IPS DF 4.7 (cell line): Measurements from ENCODE around the gene CREBBP.

Experiments
- DNase-seq: peaks from one replicate; pipeline ENCODE4 v3.0.0-alpha.2; 2013; ENCODE audit warnings: low spot score; ENCODE audit errors: extremely low read depth

CREBBP gene

GRCh38 chr16:3736116-3736515 lies 144.4 kb downstream of the CREBBP start:
- DNase-seq, result no peak

GRCh38 chr16:3735541-3735940 lies 145.0 kb downstream of the CREBBP start:
- no peak for DNase-seq

GRCh38 chr16:3734758-3735221 lies 145.7 kb downstream of the CREBBP start:
- DNase-seq, result no peak

GRCh38 chr16:3734084-3734757 lies 146.3 kb downstream of the CREBBP start:
- DNase-seq, result no peak

- DNase-seq, result no peak
These were observed 148.3 kb downstream of the CREBBP start for GRCh38 chr16:3732171-3732570.

GRCh38 chr16:3731126-3731935 lies 149.2 kb downstream of the CREBBP start:
- no peak for DNase-seq

GRCh38 chr16:3730161-3731125 lies 150.1 kb downstream of the CREBBP start:
- no peak for DNase-seq

- DNase-seq, result no peak
These were observed 151.1 kb downstream of the CREBBP start for GRCh38 chr16:3729161-3730112.

- DNase-seq, result no peak
These were observed 151.9 kb downstream of the CREBBP start for GRCh38 chr16:3728424-3729160.

GRCh38 chr16:3727806-3728381 lies 152.6 kb downstream of the CREBBP start:
- no peak for DNase-seq

GRCh38 chr16:3726021-3726687 lies 154.4 kb downstream of the CREBBP start:
- no peak for DNase-seq

GRCh38 chr16:3725276-3725675 lies 155.2 kb downstream of the CREBBP start:
- DNase-seq, result no peak

GRCh38 chr16:3722508-3722907 lies 158.0 kb downstream of the CREBBP start:
- DNase-seq, result no peak

- no peak for DNase-seq
These were observed 160.1 kb downstream of the CREBBP start for GRCh38 chr16:3720418-3720817.

GRCh38 chr16:3718628-3719027 lies 161.9 kb downstream of the CREBBP start:
- no peak for DNase-seq

- no peak for DNase-seq
These were observed 162.5 kb downstream of the CREBBP start for GRCh38 chr16:3718019-3718391.

GRCh38 chr16:3717235-3718018 lies 163.1 kb downstream of the CREBBP start, which contains the start of gene TRAP1:
Gene TRAP1 (minus strand): TSS chr16:3717524. CDS start chr16:3717508, 16 bp downstream.
- no peak for DNase-seq

- DNase-seq, result no peak
These were observed 163.7 kb downstream of the CREBBP start for GRCh38 chr16:3716831-3717234.
